Fibroblast of mammary gland (primary cell): Measurements from ENCODE around the gene CCDC85C.

Experiments used
- DNase-seq: peaks from one replicate; pipeline ENCODE4 v3.0.0-alpha.2; 2010; ENCODE audit warnings: low read depth
- H3K4me3 ChIP-seq: 2 replicates; pipeline ENCODE4 v1.5.1; 2011; ENCODE audit warnings: low read depth, mild to moderate bottlenecking, low read length, moderate library complexity; ENCODE audit not compliant: control insufficient read depth
- CTCF ChIP-seq: conservative IDR thresholded peaks from 2 replicates; pipeline ENCODE4 v1.5.1; 2011; ENCODE audit warnings: low read depth, low read length, inconsistent platforms; ENCODE audit not compliant: control insufficient read depth, insufficient read depth

CCDC85C gene

GRCh38 chr14:99624024-99624423 lies 20.0 kb upstream of the CCDC85C start:
- TF ChIP-seq CTCF = no peak
- H3K4me3 ChIP-seq = no peak overlapping the region
- no peak for DNase-seq

DNA sequence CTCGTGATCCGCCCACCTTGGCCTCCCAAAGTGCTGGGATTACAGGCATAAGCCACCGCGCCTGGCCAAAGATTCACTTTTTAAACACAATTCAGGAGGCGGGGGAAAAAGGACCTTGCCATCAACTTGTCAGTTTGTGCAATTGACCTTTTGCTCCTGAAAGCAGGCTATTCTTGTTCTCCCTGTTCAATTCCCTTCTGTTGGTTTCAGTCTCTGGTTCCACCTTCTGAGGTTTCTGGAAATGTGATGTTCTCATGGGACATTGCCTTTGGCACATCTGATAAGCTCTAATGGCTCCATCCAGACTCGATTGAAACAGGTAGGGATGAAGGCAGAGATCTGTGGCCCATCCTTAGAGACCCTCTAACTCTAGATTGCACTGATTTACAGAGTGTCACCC lies 17.9 kb upstream of the CCDC85C start:
- DNase-seq = no peak
- no peak for TF ChIP-seq CTCF
- H3K4me3 ChIP-seq = no peak overlapping the region

DNA sequence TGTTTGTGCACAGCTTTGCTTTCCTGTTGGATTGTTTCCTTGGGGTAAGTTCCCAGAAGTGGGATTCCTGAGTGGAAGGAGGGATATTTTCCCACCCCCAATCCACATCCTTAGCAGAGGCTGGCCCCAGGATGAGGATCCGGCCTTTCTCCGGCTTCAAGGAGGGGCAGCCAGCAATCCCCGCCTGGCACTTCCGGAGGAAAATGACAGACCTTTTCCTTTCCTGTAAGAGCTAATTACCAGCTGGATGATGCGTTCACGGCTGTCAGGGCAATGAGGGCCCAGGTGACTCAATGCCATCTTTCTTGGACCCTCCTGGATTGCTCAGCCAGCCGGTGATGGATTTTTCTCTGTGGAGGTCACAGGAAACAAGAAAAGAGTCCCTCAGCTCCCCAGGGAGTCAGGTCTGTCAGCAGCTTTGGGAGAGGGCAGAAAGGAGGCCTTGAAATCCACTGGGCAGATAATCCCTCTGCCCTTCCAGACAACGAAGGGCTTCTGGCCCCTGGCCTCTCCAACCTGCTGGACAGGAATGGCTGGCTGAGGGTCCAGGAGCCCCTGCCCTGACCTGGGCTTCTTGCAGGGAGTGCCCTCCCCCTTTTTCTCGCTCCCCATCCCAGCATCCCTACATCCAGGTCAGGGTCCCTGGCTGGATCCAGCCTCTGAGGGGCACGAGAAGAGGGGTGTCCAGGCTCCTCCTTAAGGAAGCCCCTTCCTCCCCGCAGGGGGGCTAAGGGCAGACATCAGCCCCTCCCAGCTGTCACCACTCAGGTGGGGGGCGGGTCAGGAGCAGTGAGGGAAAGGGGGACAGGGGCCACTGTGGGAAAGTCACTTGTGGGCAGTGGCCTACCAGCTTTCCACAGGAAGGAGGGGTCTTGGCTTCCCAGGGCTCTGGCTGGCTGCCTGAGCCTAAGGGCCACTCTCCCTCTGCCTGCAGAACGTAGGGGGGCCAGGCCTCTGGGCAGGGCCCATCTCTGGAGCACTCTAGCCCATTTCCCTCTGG lies 16.1 kb upstream of the CCDC85C start:
- no peak for DNase-seq
- H3K4me3 ChIP-seq = no peak overlapping the region
- no peak for TF ChIP-seq CTCF

- no peak for TF ChIP-seq CTCF
- no peak for DNase-seq
- no peak overlapping the region for H3K4me3 ChIP-seq
Measured at GRCh38 chr14:99616832-99617800, 13.1 kb upstream of the CCDC85C start.

DNA sequence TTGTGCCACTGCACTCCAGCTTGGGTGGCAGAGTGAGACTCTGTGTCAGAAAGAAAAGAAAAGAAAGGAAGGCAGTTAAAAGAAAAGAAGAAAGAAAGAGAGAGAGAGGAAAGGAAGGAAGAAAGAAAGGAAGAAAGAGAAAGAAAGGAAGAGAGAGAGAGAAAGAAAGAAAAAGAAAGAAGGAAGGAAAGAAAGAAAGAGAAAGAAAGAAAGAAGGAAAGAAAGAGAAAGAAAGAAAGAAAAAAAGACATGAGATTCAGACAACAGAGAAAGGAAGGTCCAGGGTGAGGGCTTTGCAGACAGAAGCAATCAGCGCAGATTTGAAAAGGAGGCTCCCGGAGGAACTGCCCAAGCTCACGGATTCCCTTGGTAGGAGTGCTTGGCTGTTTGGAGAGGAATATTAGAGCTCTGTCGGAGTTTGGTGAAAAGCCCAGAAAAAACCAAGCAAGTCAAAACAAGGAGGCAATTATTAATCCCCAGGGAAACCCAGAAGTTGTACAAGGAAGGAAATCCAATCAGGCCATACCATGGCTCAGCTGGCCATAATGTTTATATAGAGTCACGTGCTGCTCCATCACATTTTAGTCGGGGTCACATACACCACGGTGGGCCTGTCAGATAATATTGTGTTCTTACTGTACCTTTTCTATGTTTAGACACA lies 11.6 kb upstream of the CCDC85C start:
- no peak overlapping the region for H3K4me3 ChIP-seq
- TF ChIP-seq CTCF = no peak
- DNase-seq = no peak

DNA sequence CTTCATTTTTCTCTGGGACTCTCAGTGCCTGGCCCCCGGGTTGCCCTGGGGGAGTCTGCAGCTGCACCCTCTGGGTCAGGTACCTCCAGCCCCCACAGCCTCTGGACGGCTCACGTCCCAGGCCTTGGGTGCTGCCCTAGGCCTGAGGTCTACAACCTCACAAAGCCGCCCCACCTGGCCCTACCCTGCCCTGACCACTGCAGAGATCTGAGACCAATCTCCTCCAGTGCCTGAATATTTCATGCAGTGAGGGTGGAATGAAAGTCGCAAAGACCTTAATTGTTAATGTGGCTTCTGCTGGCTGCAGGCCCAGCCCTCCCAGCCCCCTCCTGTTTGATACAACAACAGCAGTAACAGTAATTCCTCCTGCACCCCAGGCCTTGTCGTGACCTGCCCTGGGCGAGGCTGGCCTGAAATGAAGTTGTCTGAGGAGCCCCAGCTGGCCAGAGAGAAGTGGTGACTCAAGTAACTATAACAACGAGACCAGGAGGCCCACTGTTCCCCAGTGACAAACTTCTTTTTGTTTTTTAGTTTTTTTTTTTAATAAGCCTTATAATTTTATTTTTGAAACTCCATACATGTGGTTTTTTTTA lies 8.8 kb upstream of the CCDC85C start:
- H3K4me3 ChIP-seq = no peak overlapping the region
- no peak for DNase-seq
- no peak for TF ChIP-seq CTCF
